Suprapubic skin (tissue), 4 donors: ENCODE results near the gene CSMD2. TPM values are rescaled to one million over a fixed set of nuclear protein-coding genes. Genes with fewer than 3 reads are reported as not detected.

Source experiments
- DNase-seq, 2 donors: peaks; one replicate each; pipeline ENCODE4 v3.0.0-alpha.2; 2019; ENCODE audit warnings: low spot score in 2 of 2
- H3K27ac ChIP-seq: fragments of 200-600 bp; sonication (generic); one replicate; pipeline ENCODE4 v1.5.1; 2019
- H3K27me3 ChIP-seq: fragments of 200-600 bp; sonication (generic); one replicate; pipeline ENCODE4 v1.5.1; 2019
- H3K36me3 ChIP-seq: fragments of 200-600 bp; sonication (generic); one replicate; pipeline ENCODE4 v1.5.1; 2019
- H3K4me1 ChIP-seq: fragments of 200-600 bp; sonication (generic); one replicate; pipeline ENCODE4 v1.5.1; 2019
- H3K4me3 ChIP-seq: fragments of 200-600 bp; sonication (generic); one replicate; pipeline ENCODE4 v1.5.1; 2019; ENCODE audit warnings: mild to moderate bottlenecking
- H3K9me3 ChIP-seq: fragments of 200-600 bp; sonication (generic); one replicate; pipeline ENCODE4 v1.5.1; 2019
- CTCF ChIP-seq, 2 donors: fragments of 200-600 bp in 1 of 2; fragments of 450-650 bp in 1 of 2; sonication (generic) in 1 of 2; IDR thresholded peaks; one replicate each; pipeline ENCODE4 v1.5.1; 2016 to 2019; ENCODE audit warnings: antibody characterized with exemption in 2 of 2, mild to moderate bottlenecking in 1 of 2, moderate library complexity in 1 of 2
- EP300 ChIP-seq: sonication (generic); formaldehyde crosslinking; IDR thresholded peaks from one replicate; pipeline ENCODE4 v1.6.1; 2017; ENCODE audit warnings: antibody characterized with exemption
- POLR2A ChIP-seq, 2 donors: fragments of 450-650 bp; IDR thresholded peaks; one replicate each; pipeline ENCODE4 v1.6.1; 2017; ENCODE audit warnings: antibody characterized with exemption in 2 of 2, mild to moderate bottlenecking in 2 of 2, moderate library complexity in 2 of 2
- POLR2AphosphoS5 ChIP-seq, 3 donors: sonication (generic); formaldehyde crosslinking; IDR thresholded peaks; one replicate each; pipeline ENCODE4 v1.6.1; 2017; ENCODE audit warnings: antibody characterized with exemption in 3 of 3
- WGBS: methylation state at CpG from one replicate; pipeline ENCODE4 v1.1.5; 2018; 5-methylcytosine and 5-hydroxymethylcytosine counted together
- total RNA-seq, 4 donors: library from RNA; depleted of rRNA; stranded (reverse); fragments of >200 nt; gene quantifications; one replicate each; pipeline ENCODE4 v1.1.0, GENCODE V29; 2016

The CSMD2 gene
- total RNA-seq, 4 donors from 2014 or later: 0.08 to 0.55 (median 0.13) TPM

- Histone ChIP-seq H3K27ac (no peak overlapping the region), H3K4me1 (no peaks in the 10 kb centered on the region), H3K4me3 (no peak overlapping the region), H3K36me3 (no peaks in the 10 kb centered on the region), H3K9me3 (no peaks in the 10 kb centered on the region), H3K27me3 (no peaks in the 10 kb centered on the region)
- TF ChIP-seq CTCF (IDR thresholded peaks at IDR 0.05) (no peak), POLR2AphosphoS5 (IDR thresholded peaks at IDR 0.05) (no peak), EP300 (no peak), POLR2A (IDR thresholded peaks at IDR 0.05) (no peak)
- 60% methylated on average over 7 of the region's 7 CpGs for WGBS
- DNase-seq: peak in 1 of 2 donors; percentile 2
Observed at GRCh38 chr1:34037856-34038255, 127.2 kb downstream of the CSMD2 start.

- Histone ChIP-seq H3K9me3 (no peaks in the 10 kb centered on the region), H3K36me3 (no peaks in the 10 kb centered on the region), H3K4me3 (no peak overlapping the region), H3K27ac (no peak overlapping the region), H3K27me3 (no peaks in the 10 kb centered on the region), H3K4me1 (no peaks in the 10 kb centered on the region)
- no peak for TF ChIP-seq POLR2A (IDR thresholded peaks at IDR 0.05)
- no peak for TF ChIP-seq CTCF (IDR thresholded peaks at IDR 0.05)
- WGBS: 82% methylated on average over 8 of the region's 8 CpGs
- peak in 1 of 2 donors; percentile 60 for DNase-seq
Observed at GRCh38 chr1:34037109-34037508, 127.9 kb downstream of the CSMD2 start.

- Histone ChIP-seq H3K9me3 (no peaks in the 10 kb centered on the region), H3K4me3 (no peak overlapping the region), H3K27me3 (no peaks in the 10 kb centered on the region), H3K27ac (no peak overlapping the region), H3K4me1 (no peaks in the 10 kb centered on the region), H3K36me3 (no peaks in the 10 kb centered on the region)
- no peak for TF ChIP-seq CTCF (IDR thresholded peaks at IDR 0.05)
- TF ChIP-seq EP300: no peak
- no peak for TF ChIP-seq POLR2A (IDR thresholded peaks at IDR 0.05)
- no peak for TF ChIP-seq POLR2AphosphoS5 (IDR thresholded peaks at IDR 0.05)
- WGBS: 63% methylated on average over 5 of the region's 5 CpGs
- DNase-seq: peak in 1 of 2 donors; percentile 8
Observed at GRCh38 chr1:34034036-34034435, 131.0 kb downstream of the CSMD2 start.

GRCh38 chr1:34029954-34030353 is 135.1 kb downstream of the CSMD2 start:
- no peaks in the 10 kb centered on the region for H3K36me3 ChIP-seq
- no peak overlapping the region for H3K27ac ChIP-seq
- H3K27me3 ChIP-seq: no peaks in the 10 kb centered on the region
- 92% methylated on average over 2 of the region's 2 CpGs for WGBS
- H3K4me3 ChIP-seq: no peak overlapping the region
- no peaks in the 10 kb centered on the region for H3K9me3 ChIP-seq
- no peaks in the 10 kb centered on the region for H3K4me1 ChIP-seq
- no peak for DNase-seq
- TF ChIP-seq POLR2AphosphoS5 (IDR thresholded peaks at IDR 0.05) (no peak), POLR2A (IDR thresholded peaks at IDR 0.05) (no peak), EP300 (no peak), CTCF (IDR thresholded peaks at IDR 0.05) (no peak)

- no peaks in the 10 kb centered on the region for H3K9me3 ChIP-seq
- no peak overlapping the region for H3K27ac ChIP-seq
- H3K4me3 ChIP-seq: no peak overlapping the region
- no peaks in the 10 kb centered on the region for H3K4me1 ChIP-seq
- 69% methylated on average over 3 of the region's 3 CpGs for WGBS
- H3K36me3 ChIP-seq: no peaks in the 10 kb centered on the region
- no peaks in the 10 kb centered on the region for H3K27me3 ChIP-seq
- TF ChIP-seq POLR2A (IDR thresholded peaks at IDR 0.05): no peak
- TF ChIP-seq CTCF (IDR thresholded peaks at IDR 0.05): no peak
- TF ChIP-seq POLR2AphosphoS5 (IDR thresholded peaks at IDR 0.05): no peak
- TF ChIP-seq EP300: no peak
- DNase-seq: no peak
Observed at GRCh38 chr1:34029515-34029914, 135.5 kb downstream of the CSMD2 start.
